CD14-positive monocyte (primary cell): ENCODE data around the gene RNF169. TPM values are rescaled to one million over a fixed set of nuclear protein-coding genes. Genes with fewer than 3 reads are reported as not detected.

Experiments used
- DNase-seq, 3 donors: peaks; one replicate each; pipeline ENCODE4 v3.0.0-alpha.2; 2011 to 2022
- H2AFZ ChIP-seq: 2 replicates; pipeline ENCODE4 v1.6.0; 2012; ENCODE audit warnings: mild to moderate bottlenecking, low read depth, low read length, inconsistent platforms; ENCODE audit not compliant: insufficient read depth, poor library complexity, severe bottlenecking
- H3K27ac ChIP-seq, 2 donors: 1 replicate in 1 of 2; 2 replicates in 1 of 2; pipeline ENCODE4 v1.5.1; 2012 to 2013; ENCODE audit warnings: low read length in 2 of 2, control low read depth in 1 of 2, inconsistent platforms in 1 of 2, low read depth in 1 of 2, mild to moderate bottlenecking in 1 of 2
- H3K27me3 ChIP-seq, 2 donors: one replicate each; pipeline versions ENCODE4 v1.6.0 to v1.6.1; 2011 to 2013; ENCODE audit warnings: low read length in 2 of 2; ENCODE audit not compliant: control insufficient read depth in 2 of 2, insufficient read depth in 2 of 2
- H3K36me3 ChIP-seq, 2 donors: replicated peaks in 1 of 2; 1 replicate in 1 of 2; 2 replicates in 1 of 2; pipeline versions ENCODE4 v1.5.1 to v1.6.1; 2012 to 2013; ENCODE audit warnings: low read length in 2 of 2, control low read depth in 1 of 2, inconsistent platforms in 1 of 2, mild to moderate bottlenecking in 1 of 2; ENCODE audit not compliant: insufficient read depth in 2 of 2, control insufficient read depth in 1 of 2
- H3K4me1 ChIP-seq, 2 donors: 1 replicate in 1 of 2; 2 replicates in 1 of 2; pipeline versions ENCODE4 v1.5.1 to v1.6.1; 2012 to 2013; ENCODE audit warnings: low read length in 2 of 2, control low read depth in 1 of 2, inconsistent platforms in 1 of 2, mild to moderate bottlenecking in 1 of 2, moderate library complexity in 1 of 2; ENCODE audit not compliant: insufficient read depth in 2 of 2, control insufficient read depth in 1 of 2
- H3K4me2 ChIP-seq: replicated peaks from 2 replicates; pipeline ENCODE3; 2012; ENCODE audit warnings: low read length, moderate library complexity, mild to moderate bottlenecking; ENCODE audit not compliant: poor library complexity, severe bottlenecking; ENCODE audit errors: extremely low read depth
- H3K4me3 ChIP-seq, 3 experiments: fragments of 200-600 bp in 1 of 3; sonication (generic) in 1 of 3; replicated peaks in 1 of 3; 1 replicate in 2 of 3; 2 replicates in 1 of 3; pipeline ENCODE4 v1.5.1; 2011 to 2013; ENCODE audit warnings: low read length in 3 of 3, mild to moderate bottlenecking in 3 of 3, control low read depth in 2 of 3, low read depth in 2 of 3, inconsistent platforms in 1 of 3, moderate library complexity in 1 of 3
- H3K79me2 ChIP-seq: 2 replicates; pipeline ENCODE4 v1.6.0; 2012; ENCODE audit warnings: mild to moderate bottlenecking, control low read depth, inconsistent platforms, low read length, moderate library complexity; ENCODE audit not compliant: insufficient read depth
- H3K9ac ChIP-seq: 2 replicates; pipeline ENCODE4 v1.6.0; 2017; ENCODE audit warnings: low read length, mild to moderate bottlenecking; ENCODE audit not compliant: insufficient read depth, poor library complexity, severe bottlenecking
- H3K9me3 ChIP-seq, 2 donors: replicated peaks in 1 of 2; 1 replicate in 1 of 2; 2 replicates in 1 of 2; pipeline versions ENCODE4 v1.5.1 to v1.6.1; 2012 to 2013; ENCODE audit warnings: low read length in 2 of 2, control low read depth in 1 of 2; ENCODE audit not compliant: control insufficient read depth in 1 of 2, insufficient read depth in 1 of 2
- H4K20me1 ChIP-seq: 2 replicates; pipeline ENCODE4 v1.6.0; 2012; ENCODE audit warnings: mild to moderate bottlenecking, low read length, control low read depth, moderate library complexity; ENCODE audit not compliant: insufficient read depth
- H3K27ac Mint-ChIP-seq, 7 donors: one replicate each; pipeline ENCODE4 v1.8.0; 2020; ENCODE audit warnings: mild to moderate bottlenecking in 7 of 7, mixed read lengths in 7 of 7, moderate library complexity in 6 of 7, inconsistent platforms in 2 of 7
- H3K27me3 Mint-ChIP-seq, 3 donors: one replicate each; pipeline ENCODE4 v1.8.0; 2021 to 2022; ENCODE audit warnings: low read depth in 3 of 3, mild to moderate bottlenecking in 3 of 3, mixed read lengths in 3 of 3, moderate library complexity in 3 of 3, inconsistent platforms in 1 of 3
- H3K36me3 Mint-ChIP-seq, 2 donors: one replicate each; pipeline ENCODE4 v1.8.0; 2020; ENCODE audit warnings: mixed read lengths in 2 of 2, inconsistent platforms in 1 of 2, mild to moderate bottlenecking in 1 of 2
- H3K4me1 Mint-ChIP-seq: one replicate; pipeline ENCODE4 v1.8.0; 2020; ENCODE audit warnings: mild to moderate bottlenecking, mixed read lengths
- H3K4me3 Mint-ChIP-seq, 2 donors: one replicate each; pipeline ENCODE4 v1.8.0; 2020; ENCODE audit warnings: mild to moderate bottlenecking in 2 of 2, mixed read lengths in 2 of 2, moderate library complexity in 1 of 2
- H3K9me3 Mint-ChIP-seq, 7 donors: one replicate each; pipeline ENCODE4 v1.8.0; 2020 to 2022; ENCODE audit warnings: mixed read lengths in 7 of 7, mild to moderate bottlenecking in 6 of 7, moderate library complexity in 6 of 7, inconsistent platforms in 2 of 7
- CTCF ChIP-seq: fragments of 200-600 bp; IDR thresholded peaks from one replicate; pipeline ENCODE4 v1.8.0; 2022; ENCODE audit warnings: antibody characterized with exemption, mild to moderate bottlenecking
- WGBS: methylation state at CpG from one replicate; pipeline ENCODE4 v1.1.5; 2013; ENCODE audit warnings: missing lambda C conversion rate; ENCODE audit not compliant: insufficient coverage; 5-methylcytosine and 5-hydroxymethylcytosine counted together
- intact Hi-C, 2 donors: fragments of 100-400 bp; cut with micrococcal nuclease; formaldehyde crosslinking; loops; one replicate each; pipeline versions ENCODE4 v1.15.0 to v1.15.1; 2023
- polyA minus RNA-seq: library from RNA; depleted of rRNA, polyadenylated mRNA; stranded (reverse); fragments of >200 nt; gene quantifications from 2 replicates; pipeline ENCODE4 v1.2.3, GENCODE V29; 2012
- polyA plus RNA-seq, 3 donors: library from polyadenylated mRNA; depleted of rRNA in 1 of 3; unstranded in 2 of 3; stranded (reverse) in 1 of 3; fragments of 300-500 nt in 2 of 3; fragments of >200 nt in 1 of 3; fragmentation: Illumina TruSeq in 2 of 3; gene quantifications; 1 replicate in 2 of 3; 2 replicates in 1 of 3; pipeline ENCODE4 v1.2.3, GENCODE V29; 2012 to 2021
- total RNA-seq, 12 experiments: library from RNA in 1 of 12; stranded (reverse) in 1 of 12; fragments of 120-200 nt in 1 of 12; gene quantifications; one replicate each; pipeline ENCODE4 v1.2.4 and lab custom pipeline; 2013 to 2026; ENCODE audit warnings: mixed read lengths in 6 of 12, inconsistent platforms in 1 of 12

RNF169 gene
- total RNA-seq (2013) = 25.5 TPM
- 10 to 100 TPM in 1 of 3 donors, 1 to 10 TPM in 2; 1.4 to 16.2 (median 2.0) TPM for polyA plus RNA-seq
- polyA minus RNA-seq = 13.0 and 14.8 TPM in 2 replicates
- total RNA-seq (lab: John Stamatoyannopoulos, UW) = 67.0 to 127 (median 102) reads per million in 11 experiments

DNA sequence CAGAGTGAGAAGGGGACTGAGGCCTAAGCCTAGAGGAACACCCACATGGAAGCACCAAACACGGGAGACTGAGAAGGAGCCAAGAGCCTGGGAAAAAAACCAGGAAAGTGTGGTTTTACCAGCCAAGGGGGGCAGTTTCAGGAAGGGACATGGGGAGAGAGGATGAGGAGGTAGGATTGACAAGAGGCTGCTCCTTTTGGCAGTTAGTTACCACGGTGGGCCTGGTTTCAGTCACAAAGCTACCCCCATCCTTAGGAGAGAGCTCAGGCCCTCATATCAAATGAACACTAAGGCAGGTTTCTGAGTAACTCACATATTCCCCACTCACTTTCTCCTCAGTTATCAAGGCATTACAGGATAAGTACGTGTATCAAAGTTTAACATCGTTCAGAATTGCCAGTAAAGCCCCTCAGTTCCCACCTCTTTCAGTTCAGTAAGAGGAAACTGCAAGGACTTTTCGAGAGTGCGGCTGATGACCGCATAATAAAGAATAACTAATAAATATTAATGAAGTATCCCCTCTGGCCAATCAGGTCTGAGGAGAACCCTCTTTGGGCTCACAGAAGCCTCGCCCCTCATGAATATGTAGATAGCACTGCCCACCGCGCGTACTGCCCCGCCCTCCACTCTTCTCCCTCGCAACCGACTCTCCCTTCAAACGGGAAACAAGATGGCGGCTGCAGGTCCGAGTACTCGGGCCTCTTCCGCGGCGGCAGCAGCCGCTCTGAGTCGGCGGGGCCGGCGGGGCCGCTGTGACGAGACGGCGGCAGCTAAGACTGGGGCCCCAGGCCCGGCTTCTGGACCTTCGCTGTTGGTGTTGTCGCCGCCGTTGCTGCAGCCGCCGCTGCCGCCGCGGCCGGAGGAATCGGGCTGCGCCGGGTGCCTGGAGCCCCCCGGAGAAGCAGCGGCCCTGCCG lies at the start of gene RNF169:
RNF169 (plus strand) TSS at position 639 of the 916 bp plus-strand sequence; CDS start at position 671, 32 bp downstream.
- peaks cover 26 to 36% of the 10 kb centered on the region in 2 donors for H3K4me1 ChIP-seq
- Mint-ChIP-seq H3K27ac (peak within 1 kb of the TSS; percentile 82 to 93 (median 87)), H3K9me3 (peaks cover 0 to 3% (median 0%) of the 10 kb centered on the region in 7 donors), H3K27me3 (peaks cover 2 to 5% (median 2%) of the 10 kb centered on the region in 3 donors), H3K4me1 (peaks cover 36% of the 10 kb centered on the region), H3K4me3 (peak within 1 kb of the TSS; percentile 86 to 96), H3K36me3 (peaks cover 0 to 7% of the 10 kb centered on the region in 2 donors)
- H2AFZ ChIP-seq = peak within 1 kb of the TSS; percentile 87
- no peaks in the 10 kb centered on the region for H3K27me3 ChIP-seq
- peaks cover 50% of the 10 kb centered on the region for H3K79me2 ChIP-seq
- peak; percentile 94 to 98 (median 96) for DNase-seq
- under 1% methylated on average over 41 of the region's 47 CpGs for WGBS
- H3K9ac ChIP-seq = peak within 1 kb of the TSS; percentile 93
- no peaks in the 10 kb centered on the region for H3K9me3 ChIP-seq
- H3K36me3 ChIP-seq = no peaks in the 10 kb centered on the region
- H3K27ac ChIP-seq = peak within 1 kb of the TSS; percentile 64 to 89
- TF ChIP-seq CTCF = no peak
- peaks cover 34% of the 10 kb centered on the region for H4K20me1 ChIP-seq
- intact Hi-C loops = loop anchor here (5.0 kb wide), 1 partner anchor 34 kb away; no protein-coding TSS in a partner anchor
- H3K4me2 ChIP-seq = peak within 1 kb of the TSS; percentile 93
- peak within 1 kb of the TSS; percentile 50 to 81 (median 63) for H3K4me3 ChIP-seq

GRCh38 chr11:74699615-74700396 lies 48.8 kb upstream of the RNF169 start:
- H3K27ac ChIP-seq = no peak overlapping the region
- Mint-ChIP-seq H3K27ac (peak overlapping the region in 1 of 7 donors; percentile 13), H3K27me3 (peaks cover 12 to 16% (median 15%) of the 10 kb centered on the region in 3 donors), H3K4me1 (peaks cover 8% of the 10 kb centered on the region), H3K36me3 (no peaks in the 10 kb centered on the region), H3K4me3 (no peak overlapping the region), H3K9me3 (peaks cover 0 to 2% (median 0%) of the 10 kb centered on the region in 7 donors)
- no peaks in the 10 kb centered on the region for H3K36me3 ChIP-seq
- H3K4me2 ChIP-seq = no peak overlapping the region
- intact Hi-C loops = no loop called here
- no peak overlapping the region for H3K9ac ChIP-seq
- H3K4me3 ChIP-seq = no peak overlapping the region
- no peak overlapping the region for H2AFZ ChIP-seq
- H3K79me2 ChIP-seq = no peaks in the 10 kb centered on the region
- no peak for TF ChIP-seq CTCF
- H4K20me1 ChIP-seq = no peaks in the 10 kb centered on the region
- 78% methylated on average over 4 of the region's 9 CpGs for WGBS
- no peaks in the 10 kb centered on the region for H3K4me1 ChIP-seq
- no peak for DNase-seq
- peaks cover 0 to 6% of the 10 kb centered on the region in 2 donors for H3K27me3 ChIP-seq
- no peaks in the 10 kb centered on the region for H3K9me3 ChIP-seq
